ENCODE data around the gene FAM47E.

DNA sequence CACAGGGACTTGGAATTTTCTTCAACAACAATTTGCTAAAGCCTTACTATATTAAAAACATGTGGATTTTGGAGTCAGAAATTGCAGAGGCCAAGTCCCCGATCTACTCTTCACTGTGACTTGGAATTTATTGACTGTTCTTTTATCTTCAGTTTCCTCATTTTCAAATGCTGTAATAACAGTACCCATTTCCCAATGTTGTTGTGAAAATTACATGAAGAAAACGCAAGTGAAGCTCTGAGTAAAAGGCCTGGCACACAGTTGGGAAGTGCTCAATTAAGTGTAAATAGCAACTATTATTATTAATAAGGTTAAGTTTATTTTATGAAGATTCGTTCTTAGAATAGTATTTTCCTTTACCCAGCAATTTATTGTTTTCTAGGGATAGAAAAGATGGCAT lies 70.7 kb downstream of the FAM47E start:
- TF ChIP-seq EZH2phosphoT487 (IDR thresholded peaks at IDR 0.05; ENCODE audit: low read depth, severe bottlenecking, unreplicated experiment) (no peak), EZH2 (IDR thresholded peaks at IDR 0.05; ENCODE audit: borderline replicate concordance) (no peak)
- TF ChIP-seq, protein P1, sequence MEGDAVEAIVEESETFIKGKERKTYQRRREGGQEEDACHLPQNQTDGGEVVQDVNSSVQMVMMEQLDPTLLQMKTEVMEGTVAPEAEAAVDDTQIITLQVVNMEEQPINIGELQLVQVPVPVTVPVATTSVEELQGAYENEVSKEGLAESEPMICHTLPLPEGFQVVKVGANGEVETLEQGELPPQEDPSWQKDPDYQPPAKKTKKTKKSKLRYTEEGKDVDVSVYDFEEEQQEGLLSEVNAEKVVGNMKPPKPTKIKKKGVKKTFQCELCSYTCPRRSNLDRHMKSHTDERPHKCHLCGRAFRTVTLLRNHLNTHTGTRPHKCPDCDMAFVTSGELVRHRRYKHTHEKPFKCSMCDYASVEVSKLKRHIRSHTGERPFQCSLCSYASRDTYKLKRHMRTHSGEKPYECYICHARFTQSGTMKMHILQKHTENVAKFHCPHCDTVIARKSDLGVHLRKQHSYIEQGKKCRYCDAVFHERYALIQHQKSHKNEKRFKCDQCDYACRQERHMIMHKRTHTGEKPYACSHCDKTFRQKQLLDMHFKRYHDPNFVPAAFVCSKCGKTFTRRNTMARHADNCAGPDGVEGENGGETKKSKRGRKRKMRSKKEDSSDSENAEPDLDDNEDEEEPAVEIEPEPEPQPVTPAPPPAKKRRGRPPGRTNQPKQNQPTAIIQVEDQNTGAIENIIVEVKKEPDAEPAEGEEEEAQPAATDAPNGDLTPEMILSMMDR (IDR thresholded peaks at IDR 0.05; ENCODE audit: poor library complexity), result no peak

All from hepatocyte (in vitro differentiated cells).